Measurements from ENCODE around the gene MOK. TPM values are rescaled to one million over a fixed set of nuclear protein-coding genes. Genes with fewer than 3 reads are reported as not detected.
A peak's percentile ranks its signal among the peaks of the same experiment; 100 is the strongest.

MOK gene
- polyA plus RNA-seq, 1 donor from 2014 or later = 63.6 TPM

GRCh38 chr14:102222751-102223150, 82.2 kb downstream of the MOK start:
- H3K27me3 ChIP-seq (ENCODE audit: insufficient read depth, low read depth, low read length) = no peaks in the 10 kb centered on the region

GRCh38 chr14:102222009-102222575, 82.9 kb downstream of the MOK start:
- TF ChIP-seq RAD21 (conservative IDR thresholded peaks at IDR 0.05) = no peak
- TF ChIP-seq MXI1 (conservative IDR thresholded peaks at IDR 0.05; ENCODE audit: poor library complexity, severe bottlenecking) = no peak
- H3K36me3 ChIP-seq (ENCODE audit: insufficient read depth, low read length) = no peaks in the 10 kb centered on the region
- no peak overlapping the region for H3K9ac ChIP-seq (ENCODE audit: low read length)
- H4K20me1 ChIP-seq (ENCODE audit: insufficient read depth) = no peaks in the 10 kb centered on the region
- no peaks in the 10 kb centered on the region for H3K27me3 ChIP-seq (ENCODE audit: insufficient read depth, low read depth, low read length)
- H3K27ac ChIP-seq (ENCODE audit: low read length) = peak overlapping the region; percentile 41
- no peak overlapping the region for H3K4me2 ChIP-seq (ENCODE audit: low read length)
- no peaks in the 10 kb centered on the region for H3K9me3 ChIP-seq (ENCODE audit: low read length)
- no peaks in the 10 kb centered on the region for H3K79me2 ChIP-seq (replicated peaks; ENCODE audit: insufficient read depth, low read length)
- H3K4me3 ChIP-seq (ENCODE audit: low read length) = no peak overlapping the region
- no peak overlapping the region for H2AFZ ChIP-seq (ENCODE audit: low read depth, low read length)
- H3F3A ChIP-seq (ENCODE audit: insufficient read depth, low read length, poor library complexity, severe bottlenecking) = no peaks in the 10 kb centered on the region
- H3K9me2 ChIP-seq (ENCODE audit: insufficient read depth, low read length) = no peaks in the 10 kb centered on the region

More at GRCh38 chr14:102222751-102223150, 82.2 kb downstream of the MOK start:
- TF ChIP-seq CTCF (IDR thresholded peaks at IDR 0.05; ENCODE audit: poor library complexity, severe bottlenecking) (no peak), EZH2 (IDR thresholded peaks at IDR 0.05; ENCODE audit: borderline replicate concordance, insufficient read depth, low read length, poor library complexity, severe bottlenecking) (no peak), RAD21 (conservative IDR thresholded peaks at IDR 0.05) (no peak), TAF1 (IDR thresholded peaks at IDR 0.05; ENCODE audit: low read depth) (no peak), MXI1 (conservative IDR thresholded peaks at IDR 0.05; ENCODE audit: poor library complexity, severe bottlenecking) (no peak), EP300 (conservative IDR thresholded peaks at IDR 0.05; ENCODE audit: poor library complexity, severe bottlenecking) (no peak), REST (IDR thresholded peaks at IDR 0.05; ENCODE audit: borderline replicate concordance) (no peak), SMC3 (conservative IDR thresholded peaks at IDR 0.05; ENCODE audit: poor library complexity) (no peak), POLR2AphosphoS5 (IDR thresholded peaks at IDR 0.05) (no peak)
- Histone ChIP-seq H3K36me3 (ENCODE audit: insufficient read depth, low read length) (no peaks in the 10 kb centered on the region), H3K4me3 (ENCODE audit: low read length) (no peak overlapping the region), H3K4me2 (ENCODE audit: low read length) (no peak overlapping the region), H4K20me1 (ENCODE audit: insufficient read depth) (no peaks in the 10 kb centered on the region), H2AFZ (ENCODE audit: low read depth, low read length) (no peak overlapping the region), H3K9ac (ENCODE audit: low read length) (no peak overlapping the region), H3K27ac (ENCODE audit: low read length) (no peak overlapping the region), H3K79me2 (replicated peaks; ENCODE audit: insufficient read depth, low read length) (no peaks in the 10 kb centered on the region), H3K9me3 (ENCODE audit: low read length) (no peaks in the 10 kb centered on the region), H3K9me2 (ENCODE audit: insufficient read depth, low read length) (no peaks in the 10 kb centered on the region), H3F3A (ENCODE audit: insufficient read depth, low read length, poor library complexity, severe bottlenecking) (no peaks in the 10 kb centered on the region)

Measured in neural cell (in vitro differentiated cells).